Measurements from ENCODE around the gene MRPL52. TPM values are rescaled to one million over a fixed set of nuclear protein-coding genes. Genes with fewer than 3 reads are reported as not detected.
A peak's percentile ranks its signal among the peaks of the same experiment; 100 is the strongest.

The MRPL52 gene
- total and polyA plus RNA-seq, 2 of the 13 experiments (the other 11 are each of a cell fraction or from before 2014, with no cell fraction given): 118 to 329 TPM

DNA sequence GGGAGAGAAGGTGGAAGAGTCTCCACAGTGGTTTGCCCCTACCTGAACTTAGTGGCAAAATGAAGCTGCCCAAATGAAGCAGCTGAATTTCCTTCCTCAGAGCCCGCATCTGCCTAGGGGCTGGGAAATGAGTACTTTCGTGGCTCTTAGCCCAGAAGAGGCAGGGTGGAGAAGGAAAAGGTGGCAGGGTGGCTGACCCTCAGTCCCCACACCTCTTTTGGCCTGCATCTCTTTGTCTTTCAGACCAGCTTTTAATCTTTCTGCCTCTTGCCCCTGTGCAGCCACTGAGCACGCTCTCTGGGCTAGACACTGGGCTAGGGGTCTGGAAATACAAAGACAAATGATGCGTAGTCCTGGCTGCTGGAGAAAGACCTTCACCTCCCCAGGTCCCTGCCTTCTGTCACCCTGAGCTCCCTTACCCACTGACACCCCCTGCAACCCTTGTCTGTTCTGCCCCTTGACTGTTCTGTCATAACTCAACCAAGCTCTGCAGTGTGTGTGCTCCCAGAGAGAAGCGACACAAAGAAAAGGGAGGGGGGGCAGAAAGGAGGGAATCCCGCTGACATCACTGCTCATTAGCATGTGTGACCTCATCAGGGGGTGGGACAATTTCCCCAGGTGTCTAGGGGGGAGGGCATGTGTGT, 53.0 kb downstream of the MRPL52 start (continued):
- TF ChIP-seq ATF7 (IDR thresholded peaks at IDR 0.05) (no peak), ATF7 (CRISPR knock-in tag; IDR thresholded peaks at IDR 0.05) (no peak), ZNF44 (CRISPR knock-in tag; IDR thresholded peaks at IDR 0.05) (no peak), TARDBP (CRISPR knock-in tag; IDR thresholded peaks at IDR 0.05) (no peak), ZNF674 (CRISPR knock-in tag; IDR thresholded peaks at IDR 0.05; ENCODE audit: low read depth) (no peak), ZSCAN25 (CRISPR knock-in tag; IDR thresholded peaks at IDR 0.05) (no peak), NR3C1 (CRISPR knock-in tag; IDR thresholded peaks at IDR 0.05) (no peak), ZNF253 (CRISPR knock-in tag; IDR thresholded peaks at IDR 0.05; ENCODE audit: borderline replicate concordance) (no peak), HOXA7 (CRISPR knock-in tag; IDR thresholded peaks at IDR 0.05) (no peak), ZMAT3 (CRISPR knock-in tag; conservative IDR thresholded peaks at IDR 0.05) (0 out of 2 replicates have a peak, but pooled peaks have one; percentile 22), SSRP1 (CRISPR knock-in tag; IDR thresholded peaks at IDR 0.05) (no peak), TAF15 (IDR thresholded peaks at IDR 0.05; ENCODE audit: low read depth, low read length, poor library complexity, severe bottlenecking) (no peak)
- TF ChIP-seq, protein P1, sequence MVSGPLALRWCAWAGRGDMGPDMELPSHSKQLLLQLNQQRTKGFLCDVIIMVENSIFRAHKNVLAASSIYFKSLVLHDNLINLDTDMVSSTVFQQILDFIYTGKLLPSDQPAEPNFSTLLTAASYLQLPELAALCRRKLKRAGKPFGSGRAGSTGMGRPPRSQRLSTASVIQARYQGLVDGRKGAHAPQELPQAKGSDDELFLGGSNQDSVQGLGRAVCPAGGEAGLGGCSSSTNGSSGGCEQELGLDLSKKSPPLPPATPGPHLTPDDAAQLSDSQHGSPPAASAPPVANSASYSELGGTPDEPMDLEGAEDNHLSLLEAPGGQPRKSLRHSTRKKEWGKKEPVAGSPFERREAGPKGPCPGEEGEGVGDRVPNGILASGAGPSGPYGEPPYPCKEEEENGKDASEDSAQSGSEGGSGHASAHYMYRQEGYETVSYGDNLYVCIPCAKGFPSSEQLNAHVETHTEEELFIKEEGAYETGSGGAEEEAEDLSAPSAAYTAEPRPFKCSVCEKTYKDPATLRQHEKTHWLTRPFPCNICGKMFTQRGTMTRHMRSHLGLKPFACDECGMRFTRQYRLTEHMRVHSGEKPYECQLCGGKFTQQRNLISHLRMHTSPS (CRISPR knock-in tag; IDR thresholded peaks at IDR 0.05; ENCODE audit: low read depth): no peak
- TF ChIP-seq, protein P2, sequence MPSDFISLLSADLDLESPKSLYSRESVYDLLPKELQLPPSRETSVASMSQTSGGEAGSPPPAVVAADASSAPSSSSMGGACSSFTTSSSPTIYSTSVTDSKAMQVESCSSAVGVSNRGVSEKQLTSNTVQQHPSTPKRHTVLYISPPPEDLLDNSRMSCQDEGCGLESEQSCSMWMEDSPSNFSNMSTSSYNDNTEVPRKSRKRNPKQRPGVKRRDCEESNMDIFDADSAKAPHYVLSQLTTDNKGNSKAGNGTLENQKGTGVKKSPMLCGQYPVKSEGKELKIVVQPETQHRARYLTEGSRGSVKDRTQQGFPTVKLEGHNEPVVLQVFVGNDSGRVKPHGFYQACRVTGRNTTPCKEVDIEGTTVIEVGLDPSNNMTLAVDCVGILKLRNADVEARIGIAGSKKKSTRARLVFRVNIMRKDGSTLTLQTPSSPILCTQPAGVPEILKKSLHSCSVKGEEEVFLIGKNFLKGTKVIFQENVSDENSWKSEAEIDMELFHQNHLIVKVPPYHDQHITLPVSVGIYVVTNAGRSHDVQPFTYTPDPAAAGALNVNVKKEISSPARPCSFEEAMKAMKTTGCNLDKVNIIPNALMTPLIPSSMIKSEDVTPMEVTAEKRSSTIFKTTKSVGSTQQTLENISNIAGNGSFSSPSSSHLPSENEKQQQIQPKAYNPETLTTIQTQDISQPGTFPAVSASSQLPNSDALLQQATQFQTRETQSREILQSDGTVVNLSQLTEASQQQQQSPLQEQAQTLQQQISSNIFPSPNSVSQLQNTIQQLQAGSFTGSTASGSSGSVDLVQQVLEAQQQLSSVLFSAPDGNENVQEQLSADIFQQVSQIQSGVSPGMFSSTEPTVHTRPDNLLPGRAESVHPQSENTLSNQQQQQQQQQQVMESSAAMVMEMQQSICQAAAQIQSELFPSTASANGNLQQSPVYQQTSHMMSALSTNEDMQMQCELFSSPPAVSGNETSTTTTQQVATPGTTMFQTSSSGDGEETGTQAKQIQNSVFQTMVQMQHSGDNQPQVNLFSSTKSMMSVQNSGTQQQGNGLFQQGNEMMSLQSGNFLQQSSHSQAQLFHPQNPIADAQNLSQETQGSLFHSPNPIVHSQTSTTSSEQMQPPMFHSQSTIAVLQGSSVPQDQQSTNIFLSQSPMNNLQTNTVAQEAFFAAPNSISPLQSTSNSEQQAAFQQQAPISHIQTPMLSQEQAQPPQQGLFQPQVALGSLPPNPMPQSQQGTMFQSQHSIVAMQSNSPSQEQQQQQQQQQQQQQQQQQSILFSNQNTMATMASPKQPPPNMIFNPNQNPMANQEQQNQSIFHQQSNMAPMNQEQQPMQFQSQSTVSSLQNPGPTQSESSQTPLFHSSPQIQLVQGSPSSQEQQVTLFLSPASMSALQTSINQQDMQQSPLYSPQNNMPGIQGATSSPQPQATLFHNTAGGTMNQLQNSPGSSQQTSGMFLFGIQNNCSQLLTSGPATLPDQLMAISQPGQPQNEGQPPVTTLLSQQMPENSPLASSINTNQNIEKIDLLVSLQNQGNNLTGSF (CRISPR knock-in tag; IDR thresholded peaks at IDR 0.05): 0 out of 2 replicates have a peak, but pooled peaks have one; percentile 57
- TF ChIP-seq, protein P3, sequence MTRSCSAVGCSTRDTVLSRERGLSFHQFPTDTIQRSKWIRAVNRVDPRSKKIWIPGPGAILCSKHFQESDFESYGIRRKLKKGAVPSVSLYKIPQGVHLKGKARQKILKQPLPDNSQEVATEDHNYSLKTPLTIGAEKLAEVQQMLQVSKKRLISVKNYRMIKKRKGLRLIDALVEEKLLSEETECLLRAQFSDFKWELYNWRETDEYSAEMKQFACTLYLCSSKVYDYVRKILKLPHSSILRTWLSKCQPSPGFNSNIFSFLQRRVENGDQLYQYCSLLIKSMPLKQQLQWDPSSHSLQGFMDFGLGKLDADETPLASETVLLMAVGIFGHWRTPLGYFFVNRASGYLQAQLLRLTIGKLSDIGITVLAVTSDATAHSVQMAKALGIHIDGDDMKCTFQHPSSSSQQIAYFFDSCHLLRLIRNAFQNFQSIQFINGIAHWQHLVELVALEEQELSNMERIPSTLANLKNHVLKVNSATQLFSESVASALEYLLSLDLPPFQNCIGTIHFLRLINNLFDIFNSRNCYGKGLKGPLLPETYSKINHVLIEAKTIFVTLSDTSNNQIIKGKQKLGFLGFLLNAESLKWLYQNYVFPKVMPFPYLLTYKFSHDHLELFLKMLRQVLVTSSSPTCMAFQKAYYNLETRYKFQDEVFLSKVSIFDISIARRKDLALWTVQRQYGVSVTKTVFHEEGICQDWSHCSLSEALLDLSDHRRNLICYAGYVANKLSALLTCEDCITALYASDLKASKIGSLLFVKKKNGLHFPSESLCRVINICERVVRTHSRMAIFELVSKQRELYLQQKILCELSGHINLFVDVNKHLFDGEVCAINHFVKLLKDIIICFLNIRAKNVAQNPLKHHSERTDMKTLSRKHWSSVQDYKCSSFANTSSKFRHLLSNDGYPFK (CRISPR knock-in tag; IDR thresholded peaks at IDR 0.05; ENCODE audit: borderline replicate concordance): 0 out of 2 replicates have a peak, but pooled peaks have one; percentile 14
- TF ChIP-seq, protein P4, sequence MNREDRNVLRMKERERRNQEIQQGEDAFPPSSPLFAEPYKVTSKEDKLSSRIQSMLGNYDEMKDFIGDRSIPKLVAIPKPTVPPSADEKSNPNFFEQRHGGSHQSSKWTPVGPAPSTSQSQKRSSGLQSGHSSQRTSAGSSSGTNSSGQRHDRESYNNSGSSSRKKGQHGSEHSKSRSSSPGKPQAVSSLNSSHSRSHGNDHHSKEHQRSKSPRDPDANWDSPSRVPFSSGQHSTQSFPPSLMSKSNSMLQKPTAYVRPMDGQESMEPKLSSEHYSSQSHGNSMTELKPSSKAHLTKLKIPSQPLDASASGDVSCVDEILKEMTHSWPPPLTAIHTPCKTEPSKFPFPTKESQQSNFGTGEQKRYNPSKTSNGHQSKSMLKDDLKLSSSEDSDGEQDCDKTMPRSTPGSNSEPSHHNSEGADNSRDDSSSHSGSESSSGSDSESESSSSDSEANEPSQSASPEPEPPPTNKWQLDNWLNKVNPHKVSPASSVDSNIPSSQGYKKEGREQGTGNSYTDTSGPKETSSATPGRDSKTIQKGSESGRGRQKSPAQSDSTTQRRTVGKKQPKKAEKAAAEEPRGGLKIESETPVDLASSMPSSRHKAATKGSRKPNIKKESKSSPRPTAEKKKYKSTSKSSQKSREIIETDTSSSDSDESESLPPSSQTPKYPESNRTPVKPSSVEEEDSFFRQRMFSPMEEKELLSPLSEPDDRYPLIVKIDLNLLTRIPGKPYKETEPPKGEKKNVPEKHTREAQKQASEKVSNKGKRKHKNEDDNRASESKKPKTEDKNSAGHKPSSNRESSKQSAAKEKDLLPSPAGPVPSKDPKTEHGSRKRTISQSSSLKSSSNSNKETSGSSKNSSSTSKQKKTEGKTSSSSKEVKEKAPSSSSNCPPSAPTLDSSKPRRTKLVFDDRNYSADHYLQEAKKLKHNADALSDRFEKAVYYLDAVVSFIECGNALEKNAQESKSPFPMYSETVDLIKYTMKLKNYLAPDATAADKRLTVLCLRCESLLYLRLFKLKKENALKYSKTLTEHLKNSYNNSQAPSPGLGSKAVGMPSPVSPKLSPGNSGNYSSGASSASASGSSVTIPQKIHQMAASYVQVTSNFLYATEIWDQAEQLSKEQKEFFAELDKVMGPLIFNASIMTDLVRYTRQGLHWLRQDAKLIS (CRISPR knock-in tag; IDR thresholded peaks at IDR 0.05): no peak

Data from HepG2 (cell line).